HepG2 (cell line): ENCODE measurements around the gene DBN1. TPM values are rescaled to one million over a fixed set of nuclear protein-coding genes. Genes with fewer than 3 reads are reported as not detected.

Experiments used
- CBFB ChIP-seq: sonication (generic); formaldehyde crosslinking; IDR thresholded peaks from 2 replicates; pipeline ENCODE4 v1.4.0; 2020; ENCODE audit warnings: missing genetic modification reagents
- CC2D1A ChIP-seq: sonication (generic); formaldehyde crosslinking; IDR thresholded peaks from 2 replicates; pipeline ENCODE4 v1.8.1; 2023; ENCODE audit warnings: mild to moderate bottlenecking, missing genetic modification reagents
- HNRNPK ChIP-seq: fragments of 200-400 bp; formaldehyde crosslinking; IDR thresholded peaks from 2 replicates; pipeline ENCODE4 v1.6.1; 2018; ENCODE audit warnings: low read length, low read depth, moderate library complexity, mild to moderate bottlenecking; ENCODE audit not compliant: poor library complexity, severe bottlenecking
- MIER2 ChIP-seq: IDR thresholded peaks from 2 replicates; pipeline ENCODE4 v1.6.1; 2016; ENCODE audit warnings: missing biosample characterization, missing genetic modification reagents
- NFE2 ChIP-seq: sonication (generic); formaldehyde crosslinking; IDR thresholded peaks from 2 replicates; pipeline ENCODE4 v1.4.0; 2020; ENCODE audit warnings: missing genetic modification reagents
- NKX3-1 ChIP-seq: sonication (generic); formaldehyde crosslinking; IDR thresholded peaks from 2 replicates; pipeline ENCODE4 v1.5.0; 2020; ENCODE audit warnings: missing genetic modification reagents
- RELA ChIP-seq: sonication (generic); formaldehyde crosslinking; IDR thresholded peaks from 2 replicates; pipeline ENCODE4 v1.4.0; 2020; ENCODE audit warnings: missing genetic modification reagents
- RNF219 ChIP-seq: sonication (generic); formaldehyde crosslinking; IDR thresholded peaks from 2 replicates; pipeline ENCODE4 v1.5.0; 2020; ENCODE audit warnings: mild to moderate bottlenecking, missing genetic modification reagents
- SSRP1 ChIP-seq: IDR thresholded peaks from 2 replicates; pipeline ENCODE4 v1.6.1; 2016; ENCODE audit warnings: control low read depth
- YEATS2 ChIP-seq: sonication (generic); formaldehyde crosslinking; IDR thresholded peaks from 2 replicates; pipeline ENCODE4 v1.4.0; 2020; ENCODE audit warnings: missing genetic modification reagents, borderline replicate concordance
- ZNF142 ChIP-seq: sonication (generic); formaldehyde crosslinking; IDR thresholded peaks from 2 replicates; pipeline ENCODE4 v1.4.0; 2020; ENCODE audit warnings: missing genetic modification reagents
- ZNF18 ChIP-seq: sonication (generic); formaldehyde crosslinking; IDR thresholded peaks from 2 replicates; pipeline ENCODE4 v1.8.0; 2022; ENCODE audit warnings: mild to moderate bottlenecking, missing genetic modification reagents; ENCODE audit not compliant: insufficient replicate concordance
- ZNF33A ChIP-seq: sonication (generic); formaldehyde crosslinking; IDR thresholded peaks from 2 replicates; pipeline ENCODE4 v1.5.1; 2020; ENCODE audit warnings: missing genetic modification reagents, mild to moderate bottlenecking, moderate library complexity, borderline replicate concordance
- ZNF574 ChIP-seq: sonication (generic); formaldehyde crosslinking; IDR thresholded peaks from 2 replicates; pipeline ENCODE4 v1.4.0; 2020; ENCODE audit warnings: missing genetic modification reagents
- ZNF576 ChIP-seq: sonication (generic); formaldehyde crosslinking; IDR thresholded peaks from 2 replicates; pipeline ENCODE4 v1.4.0; 2020; ENCODE audit warnings: mild to moderate bottlenecking, missing genetic modification reagents
- ZNF703 ChIP-seq: sonication (generic); formaldehyde crosslinking; IDR thresholded peaks from 2 replicates; pipeline ENCODE4 v1.5.1; 2020; ENCODE audit warnings: missing genetic modification reagents, mild to moderate bottlenecking, moderate library complexity, borderline replicate concordance
- polyA plus RNA-seq, 8 experiments: library from polyadenylated mRNA; depleted of rRNA in 3 of 8; stranded (reverse) in 7 of 8; unstranded in 1 of 8; fragments of >200 nt; fragmentation: Illumina TruSeq in 4 of 8; extraction: Trizol in 4 of 8; gene quantifications; 2 replicates each; pipeline versions ENCODE4 v1.2.1 to v1.2.3, GENCODE V29; 2011 to 2016; ENCODE audit warnings: low read depth in 4 of 8, missing spikeins in 1 of 8, mixed read lengths in 1 of 8; ENCODE audit not compliant: insufficient read depth in 1 of 8
- total RNA-seq, 5 experiments: library from RNA; depleted of rRNA; stranded (reverse); fragments of >200 nt; fragmentation: Illumina TruSeq; extraction: Trizol; gene quantifications; 2 replicates each; pipeline ENCODE4 v1.2.3, GENCODE V29; 2016; ENCODE audit warnings: low read depth in 1 of 5

DBN1 gene
- total and polyA plus RNA-seq, 2 of the 13 experiments (the other 11 are each of a cell fraction or from before 2014, with no cell fraction given), result 27.0 to 37.3 TPM

- TF ChIP-seq CBFB (CRISPR knock-in tag), result no peak
- 0 out of 2 replicates have a peak, but pooled peaks have one; percentile 22 for TF ChIP-seq ZNF142 (CRISPR knock-in tag)
- no peak for TF ChIP-seq YEATS2 (CRISPR knock-in tag)
- TF ChIP-seq ZNF33A, result no peak
- no peak for TF ChIP-seq SSRP1
- peak; percentile 57; the same call in 1 of the 2 replicates for TF ChIP-seq ZNF574 (CRISPR knock-in tag)
- TF ChIP-seq ZNF703 (CRISPR knock-in tag), result no peak
- TF ChIP-seq HNRNPK, result peak; percentile 57
- TF ChIP-seq ZNF576 (CRISPR knock-in tag), result no peak
- TF ChIP-seq RNF219, result no peak
- no peak for TF ChIP-seq MIER2 (CRISPR knock-in tag)
- no peak for TF ChIP-seq NFE2
- TF ChIP-seq RELA (CRISPR knock-in tag), result no peak
- peak; percentile 89 for TF ChIP-seq ZNF18 (CRISPR knock-in tag)
- no peak for TF ChIP-seq NKX3-1 (CRISPR knock-in tag)
- no peak for TF ChIP-seq CC2D1A (CRISPR knock-in tag)
Measured at GRCh38 chr5:177454397-177455035, 18.9 kb downstream of the DBN1 start (continued).
